ENCODE measurements around the gene ERC1. TPM values are rescaled to one million over a fixed set of nuclear protein-coding genes. Genes with fewer than 3 reads are reported as not detected.

ERC1 gene
- total and polyA plus RNA-seq, 3 experiments from 2014 or later: 11.0 to 24.2 (median 22.6) TPM

DNA sequence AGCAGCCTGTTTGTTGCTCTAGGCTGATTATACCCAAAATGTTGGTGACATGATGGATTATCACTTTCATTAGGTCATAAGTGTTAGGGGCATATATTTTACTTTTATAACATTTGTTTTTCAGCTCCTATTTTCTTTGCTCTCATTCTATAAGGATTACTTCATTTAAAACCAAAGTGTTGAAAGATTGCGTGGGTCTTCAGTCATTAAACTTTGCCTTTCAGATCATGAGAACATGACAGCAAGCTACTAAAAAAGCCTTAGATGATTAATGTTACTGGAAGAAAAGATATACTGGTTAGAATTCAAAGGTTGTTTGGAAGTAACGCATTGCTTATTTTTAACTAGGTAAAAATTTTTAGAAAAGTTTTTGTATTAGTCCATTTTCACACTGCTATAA is 156.8 kb downstream of the ERC1 start:
- ChIA-PET POLR2A (no interaction called here), CTCF (no interaction called here)
- Mint-ChIP-seq H3K4me3 (no peak overlapping the region), H3K36me3 (peaks cover 12 to 32% (median 24%) of the 10 kb centered on the region in 3 donors), H3K27ac (no peak overlapping the region), H3K9me3 (no peaks in the 10 kb centered on the region), H3K4me1 (peaks cover 4 to 10% (median 8%) of the 10 kb centered on the region in 3 donors), H3K27me3 (no peaks in the 10 kb centered on the region)
- Histone ChIP-seq H3K27me3 (ENCODE audit: insufficient read depth, low read length, poor library complexity, severe bottlenecking) (no peaks in the 10 kb centered on the region), H3K9me3 (ENCODE audit: low read length) (no peaks in the 10 kb centered on the region), H3K4me3 (ENCODE audit: low read length) (no peak overlapping the region), H3K36me3 (ENCODE audit: insufficient read depth, low read length) (peaks cover 7% of the 10 kb centered on the region), H3K27ac (ENCODE audit: low read depth, low read length) (no peak overlapping the region), H3K4me1 (ENCODE audit: insufficient read depth, low read length) (no peaks in the 10 kb centered on the region)
- no peak for DNase-seq

DNA sequence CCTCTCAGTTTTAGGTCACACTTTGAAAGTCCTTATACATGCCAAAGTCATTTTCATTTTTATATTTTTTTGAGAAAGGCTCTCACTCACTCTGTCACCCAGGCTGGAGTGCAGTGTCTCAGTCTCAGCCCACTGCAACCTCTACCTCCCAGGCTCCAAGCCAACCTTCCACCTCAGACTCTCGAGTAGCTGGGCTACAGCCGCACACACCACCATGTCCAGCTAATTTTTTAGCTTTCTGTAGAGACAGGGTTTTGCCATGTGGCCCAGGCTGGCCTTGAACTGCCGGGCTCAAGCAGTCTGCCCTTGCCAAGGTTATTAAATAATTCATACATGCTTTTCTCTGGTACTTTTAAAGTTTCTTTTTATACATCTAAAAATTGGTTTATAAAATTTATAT is 166.0 kb downstream of the ERC1 start:
- Histone ChIP-seq H3K4me1 (ENCODE audit: insufficient read depth, low read length) (no peaks in the 10 kb centered on the region), H3K36me3 (ENCODE audit: insufficient read depth, low read length) (no peaks in the 10 kb centered on the region), H3K27me3 (ENCODE audit: insufficient read depth, low read length, poor library complexity, severe bottlenecking) (no peaks in the 10 kb centered on the region), H3K27ac (ENCODE audit: low read depth, low read length) (no peak overlapping the region), H3K9me3 (ENCODE audit: low read length) (no peaks in the 10 kb centered on the region), H3K4me3 (ENCODE audit: low read length) (no peak overlapping the region)
- peaks cover 11 to 26% (median 17%) of the 10 kb centered on the region in 3 donors for H3K36me3 Mint-ChIP-seq
- H3K4me3 Mint-ChIP-seq: no peak overlapping the region
- peaks cover 0 to 5% (median 0%) of the 10 kb centered on the region in 3 donors for H3K4me1 Mint-ChIP-seq
- H3K9me3 Mint-ChIP-seq: no peaks in the 10 kb centered on the region
- ChIA-PET POLR2A (no interaction called here), CTCF (no interaction called here)
- no peak for DNase-seq
- H3K27me3 Mint-ChIP-seq: no peaks in the 10 kb centered on the region
- no peak overlapping the region for H3K27ac Mint-ChIP-seq

DNA sequence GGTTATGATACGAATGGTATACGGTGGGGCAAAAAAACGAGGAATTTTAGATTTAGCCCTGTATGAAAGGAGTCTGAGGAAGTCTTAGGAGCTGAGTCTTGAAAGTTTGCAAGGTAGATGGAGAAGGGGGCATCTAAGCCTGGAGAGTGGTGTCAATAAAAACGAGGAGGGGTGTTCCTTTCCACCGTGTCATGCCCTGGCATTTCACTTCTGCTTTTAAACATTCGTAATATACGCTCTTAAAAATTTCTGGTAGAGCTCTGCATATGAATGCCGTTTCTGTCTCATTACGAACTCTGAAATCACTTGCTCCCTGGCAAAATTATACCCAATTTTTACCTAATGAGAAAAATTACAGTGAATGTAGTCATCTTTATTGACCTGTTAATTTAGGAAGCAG is 170.2 kb downstream of the ERC1 start:
- no peaks in the 10 kb centered on the region for H3K9me3 Mint-ChIP-seq
- ChIA-PET POLR2A (no interaction called here), CTCF (no interaction called here)
- H3K27me3 Mint-ChIP-seq: no peaks in the 10 kb centered on the region
- no peak overlapping the region for H3K4me3 Mint-ChIP-seq
- Histone ChIP-seq H3K4me1 (ENCODE audit: insufficient read depth, low read length) (no peaks in the 10 kb centered on the region), H3K36me3 (ENCODE audit: insufficient read depth, low read length) (no peaks in the 10 kb centered on the region), H3K27ac (ENCODE audit: low read depth, low read length) (no peak overlapping the region), H3K9me3 (ENCODE audit: low read length) (no peaks in the 10 kb centered on the region), H3K27me3 (ENCODE audit: insufficient read depth, low read length, poor library complexity, severe bottlenecking) (no peaks in the 10 kb centered on the region), H3K4me3 (ENCODE audit: low read length) (no peak overlapping the region)
- peaks cover 7 to 19% (median 10%) of the 10 kb centered on the region in 3 donors for H3K36me3 Mint-ChIP-seq
- peak overlapping the region in 1 of 8 donors; percentile 61 for H3K27ac Mint-ChIP-seq
- DNase-seq: no peak
- H3K4me1 Mint-ChIP-seq: peaks cover 3 to 10% (median 7%) of the 10 kb centered on the region in 3 donors

DNA sequence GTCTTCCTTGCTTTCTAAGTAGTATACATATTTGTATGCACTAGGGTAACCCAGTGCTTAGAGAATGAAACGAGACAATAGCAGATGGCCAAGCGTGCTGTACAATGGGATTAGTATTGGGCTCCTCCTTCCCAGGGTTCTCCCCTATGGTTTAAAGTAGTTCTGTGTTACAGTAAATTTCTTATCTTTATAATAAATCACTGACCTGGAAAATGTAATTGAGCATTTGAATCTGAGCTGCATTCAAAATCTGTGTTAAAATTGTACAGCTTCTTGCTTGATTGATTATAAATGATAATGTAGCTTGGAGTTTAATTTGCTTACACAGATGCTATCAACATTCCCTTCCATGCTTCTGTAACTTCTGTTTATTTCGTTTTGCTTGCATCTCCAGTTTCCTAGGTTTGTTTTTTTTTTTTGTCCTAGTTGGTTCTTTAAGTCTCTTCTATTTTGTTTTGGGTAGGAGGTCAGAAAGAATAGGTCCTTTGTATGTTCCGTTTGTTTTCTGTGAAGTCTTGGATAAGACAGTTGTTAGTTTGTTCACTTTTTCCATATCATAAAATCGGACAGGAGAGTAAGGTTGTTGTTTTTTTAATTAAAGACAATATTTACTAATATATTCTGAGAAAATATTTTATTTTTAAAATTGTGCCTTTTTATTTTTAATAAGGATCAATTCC is 171.2 kb downstream of the ERC1 start:
- Histone ChIP-seq H3K27ac (ENCODE audit: low read depth, low read length) (no peak overlapping the region), H3K9me3 (ENCODE audit: low read length) (no peaks in the 10 kb centered on the region), H3K27me3 (ENCODE audit: insufficient read depth, low read length, poor library complexity, severe bottlenecking) (no peaks in the 10 kb centered on the region), H3K36me3 (ENCODE audit: insufficient read depth, low read length) (no peaks in the 10 kb centered on the region), H3K4me1 (ENCODE audit: insufficient read depth, low read length) (no peaks in the 10 kb centered on the region), H3K4me3 (ENCODE audit: low read length) (no peak overlapping the region)
- Mint-ChIP-seq H3K36me3 (peaks cover 12 to 26% (median 14%) of the 10 kb centered on the region in 3 donors), H3K4me3 (no peak overlapping the region), H3K27me3 (no peaks in the 10 kb centered on the region), H3K27ac (no peak overlapping the region), H3K4me1 (peaks cover 4 to 13% (median 10%) of the 10 kb centered on the region in 3 donors), H3K9me3 (no peaks in the 10 kb centered on the region)
- POLR2A ChIA-PET: no interaction called here
- CTCF ChIA-PET: no interaction called here
- DNase-seq: no peak

DNA sequence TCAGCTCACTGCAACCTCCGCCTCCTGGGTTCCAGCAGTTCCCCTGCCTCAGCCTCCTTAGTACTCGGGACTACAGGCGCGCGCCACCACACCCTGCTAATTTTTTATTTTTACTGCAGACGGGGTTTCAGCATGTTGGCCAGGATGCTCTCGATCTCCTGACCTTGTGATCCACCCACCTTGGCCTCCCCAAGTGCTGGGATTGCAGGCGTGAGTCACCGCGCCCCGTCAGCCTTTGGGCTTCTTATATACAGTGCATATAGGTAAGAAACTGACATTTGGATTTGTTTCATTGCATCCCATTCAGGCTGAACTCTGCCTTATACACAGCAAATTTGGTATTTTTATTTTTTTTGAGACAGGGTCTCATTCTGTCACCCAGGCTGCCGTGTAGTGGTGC is 176.8 kb downstream of the ERC1 start:
- H3K9me3 ChIP-seq (ENCODE audit: low read length): no peaks in the 10 kb centered on the region
- no peaks in the 10 kb centered on the region for H3K36me3 ChIP-seq (ENCODE audit: insufficient read depth, low read length)
- Mint-ChIP-seq H3K36me3 (peaks cover 13 to 20% (median 14%) of the 10 kb centered on the region in 3 donors), H3K27ac (peak overlapping the region in 1 of 8 donors; percentile 69), H3K27me3 (no peaks in the 10 kb centered on the region), H3K4me3 (no peak overlapping the region), H3K9me3 (no peaks in the 10 kb centered on the region), H3K4me1 (peaks cover 2 to 10% (median 8%) of the 10 kb centered on the region in 3 donors)
- POLR2A ChIA-PET: no interaction called here
- H3K27me3 ChIP-seq (ENCODE audit: insufficient read depth, low read length, poor library complexity, severe bottlenecking): no peaks in the 10 kb centered on the region
- no peak overlapping the region for H3K27ac ChIP-seq (ENCODE audit: low read depth, low read length)
- DNase-seq: no peak
- H3K4me1 ChIP-seq (ENCODE audit: insufficient read depth, low read length): no peaks in the 10 kb centered on the region
- no peak overlapping the region for H3K4me3 ChIP-seq (ENCODE audit: low read length)
- CTCF ChIA-PET: no interaction called here

DNA sequence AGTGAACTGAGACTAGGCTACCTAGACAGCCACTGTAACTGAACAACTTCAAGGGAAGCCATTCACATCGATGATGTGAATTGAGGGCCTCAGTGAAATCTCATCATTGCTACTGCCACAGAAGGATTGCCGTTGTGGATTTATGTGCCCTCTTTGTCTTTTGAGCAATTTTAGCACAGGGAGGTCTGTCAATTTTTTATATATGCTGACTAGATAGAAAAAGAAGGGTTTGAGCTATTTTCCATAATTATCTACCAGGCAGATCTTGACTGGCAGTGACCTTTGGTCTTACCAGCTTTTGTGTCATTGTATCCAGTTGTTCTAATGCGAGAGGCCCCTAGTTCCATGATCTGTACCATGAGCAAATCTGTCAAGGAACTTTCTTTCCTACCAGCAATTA is 179.4 kb downstream of the ERC1 start:
- H3K36me3 Mint-ChIP-seq: peaks cover 12 to 18% (median 12%) of the 10 kb centered on the region in 3 donors
- no peak overlapping the region for H3K27ac Mint-ChIP-seq
- no peak for DNase-seq
- no peaks in the 10 kb centered on the region for H3K27me3 ChIP-seq (ENCODE audit: insufficient read depth, low read length, poor library complexity, severe bottlenecking)
- POLR2A ChIA-PET: no interaction called here
- H3K4me3 Mint-ChIP-seq: no peak overlapping the region
- no peaks in the 10 kb centered on the region for H3K36me3 ChIP-seq (ENCODE audit: insufficient read depth, low read length)
- no peaks in the 10 kb centered on the region for H3K27me3 Mint-ChIP-seq
- H3K9me3 ChIP-seq (ENCODE audit: low read length): no peaks in the 10 kb centered on the region
- H3K4me1 ChIP-seq (ENCODE audit: insufficient read depth, low read length): no peaks in the 10 kb centered on the region
- CTCF ChIA-PET: no interaction called here
- no peak overlapping the region for H3K27ac ChIP-seq (ENCODE audit: low read depth, low read length)
- H3K4me1 Mint-ChIP-seq: peaks cover 2 to 8% (median 8%) of the 10 kb centered on the region in 3 donors
- H3K9me3 Mint-ChIP-seq: no peaks in the 10 kb centered on the region
- H3K4me3 ChIP-seq (ENCODE audit: low read length): no peak overlapping the region

DNA sequence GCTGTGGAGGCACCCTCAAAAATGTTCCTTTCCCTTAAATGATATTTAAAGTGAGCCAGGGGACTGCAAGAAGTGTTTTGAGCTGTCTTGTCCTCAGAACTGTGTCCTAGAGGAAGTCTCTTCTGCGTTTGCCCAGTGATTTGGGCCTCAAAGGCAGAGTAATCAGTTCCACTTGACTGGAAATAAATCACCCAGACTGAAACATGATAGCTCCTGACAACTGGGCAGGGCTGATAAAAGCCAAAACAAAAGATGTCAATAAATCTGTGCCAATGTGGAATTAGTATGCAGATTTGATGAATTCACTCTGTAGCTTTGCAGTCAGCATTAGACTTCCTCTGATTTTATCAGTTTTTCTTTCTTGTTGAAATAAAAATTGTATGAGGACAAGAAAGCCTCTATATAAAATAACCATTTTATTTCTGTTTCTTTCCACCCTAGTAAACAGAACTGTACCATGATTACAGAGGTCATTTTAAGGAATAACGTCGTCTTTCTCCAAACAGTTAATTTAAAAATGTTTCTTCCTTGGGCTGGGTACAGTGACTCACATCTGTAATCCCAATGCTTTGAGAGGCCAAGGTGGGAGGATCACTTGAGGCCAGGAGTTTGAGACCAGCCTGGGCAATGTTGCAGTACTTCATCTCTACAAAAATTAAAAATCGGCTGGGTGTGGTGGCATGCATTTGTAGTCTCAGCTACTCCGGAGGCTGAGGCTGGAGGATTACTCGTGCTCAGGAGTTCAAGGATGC is 180.8 kb downstream of the ERC1 start:
- peak overlapping the region in 1 of 8 donors; percentile 50 for H3K27ac Mint-ChIP-seq
- Histone ChIP-seq H3K36me3 (ENCODE audit: insufficient read depth, low read length) (no peaks in the 10 kb centered on the region), H3K4me3 (ENCODE audit: low read length) (no peak overlapping the region), H3K27me3 (ENCODE audit: insufficient read depth, low read length, poor library complexity, severe bottlenecking) (no peaks in the 10 kb centered on the region), H3K4me1 (ENCODE audit: insufficient read depth, low read length) (no peaks in the 10 kb centered on the region), H3K27ac (ENCODE audit: low read depth, low read length) (no peak overlapping the region), H3K9me3 (ENCODE audit: low read length) (no peaks in the 10 kb centered on the region)
- ChIA-PET POLR2A (no interaction called here), CTCF (no interaction called here)
- H3K27me3 Mint-ChIP-seq: no peaks in the 10 kb centered on the region
- H3K4me1 Mint-ChIP-seq: peaks cover 0 to 3% (median 0%) of the 10 kb centered on the region in 3 donors
- DNase-seq: no peak
- peaks cover 7 to 20% (median 11%) of the 10 kb centered on the region in 3 donors for H3K36me3 Mint-ChIP-seq
- no peak overlapping the region for H3K4me3 Mint-ChIP-seq
- no peaks in the 10 kb centered on the region for H3K9me3 Mint-ChIP-seq

DNA sequence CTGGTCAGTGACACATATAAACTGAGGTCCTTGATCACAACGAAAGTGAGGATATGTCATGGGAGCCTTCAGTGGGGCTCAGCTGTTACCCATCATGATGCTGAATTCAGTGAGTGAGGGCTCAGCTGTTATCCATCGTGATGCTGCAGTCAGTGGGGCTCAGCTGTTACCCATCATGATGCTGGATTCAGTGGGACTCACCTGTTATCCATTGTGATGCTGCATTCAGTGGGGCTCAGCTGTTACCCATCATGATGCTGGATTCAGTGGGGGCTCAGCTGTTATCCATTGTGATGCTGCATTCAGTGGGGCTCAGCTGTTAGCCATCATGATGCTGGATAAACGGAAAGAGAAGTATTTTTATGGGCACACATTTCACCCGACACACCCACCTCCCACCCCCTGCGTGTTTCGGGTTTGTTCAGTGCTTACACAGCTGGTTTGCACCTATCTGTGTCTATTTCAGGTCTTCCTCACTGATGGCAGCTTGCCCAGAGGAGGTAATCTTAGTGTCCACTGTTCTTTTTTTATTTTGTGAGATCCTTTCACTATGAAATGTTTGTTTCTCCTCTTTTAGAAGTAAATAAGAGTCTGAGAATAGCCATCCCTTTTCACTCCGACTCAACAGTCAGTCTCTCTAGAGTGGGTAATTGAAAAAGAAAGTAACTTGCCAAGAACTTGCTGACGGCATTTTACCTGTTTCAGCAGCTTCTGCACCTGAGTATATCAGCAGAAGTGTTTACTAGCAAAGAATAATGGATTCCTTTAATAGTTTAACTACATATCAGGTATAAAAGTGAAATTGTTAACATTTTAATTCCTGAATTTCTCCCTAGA is 183.0 kb downstream of the ERC1 start:
- no peak overlapping the region for H3K27ac Mint-ChIP-seq
- CTCF ChIA-PET: interaction anchor here (1.3 kb wide), 1 partner anchor 56 kb away, joined by 6 read pairs; no protein-coding TSS in a partner anchor

More for the DNA sequence above, 183.0 kb downstream of the ERC1 start:
- no peak overlapping the region for H3K27ac ChIP-seq (ENCODE audit: low read depth, low read length)
- H3K9me3 ChIP-seq (ENCODE audit: low read length): no peaks in the 10 kb centered on the region
- H3K27me3 ChIP-seq (ENCODE audit: insufficient read depth, low read length, poor library complexity, severe bottlenecking): no peaks in the 10 kb centered on the region
- no peaks in the 10 kb centered on the region for H3K4me1 ChIP-seq (ENCODE audit: insufficient read depth, low read length)
- peak overlapping the region in 2 of 7 donors; percentile 24 to 39 for H3K4me3 Mint-ChIP-seq
- peaks cover 5 to 15% (median 12%) of the 10 kb centered on the region in 3 donors for H3K36me3 Mint-ChIP-seq
- no peaks in the 10 kb centered on the region for H3K9me3 Mint-ChIP-seq
- peaks cover 0 to 3% (median 0%) of the 10 kb centered on the region in 3 donors for H3K4me1 Mint-ChIP-seq
- H3K4me3 ChIP-seq (ENCODE audit: low read length): no peak overlapping the region
- POLR2A ChIA-PET: no interaction called here
- H3K27me3 Mint-ChIP-seq: no peaks in the 10 kb centered on the region
- DNase-seq: no peak
- H3K36me3 ChIP-seq (ENCODE audit: insufficient read depth, low read length): no peaks in the 10 kb centered on the region

Measured in CD8-positive, alpha-beta memory T cell (primary cell).